NB4 (cell line): Measurements from ENCODE around the gene ADCYAP1R1.

Experiments
- POLR2A ChIP-seq: IDR thresholded peaks from 2 replicates; pipeline ENCODE4 v1.6.1; 2011; ENCODE audit warnings: mild to moderate bottlenecking; ENCODE audit not compliant: insufficient read length; ENCODE audit errors: extremely low read depth
- TF ChIP-seq, protein P1 (sequence below): IDR thresholded peaks from one replicate; pipeline ENCODE4 v1.5.1; 2012; ENCODE audit warnings: low read depth, low read length

DNA sequence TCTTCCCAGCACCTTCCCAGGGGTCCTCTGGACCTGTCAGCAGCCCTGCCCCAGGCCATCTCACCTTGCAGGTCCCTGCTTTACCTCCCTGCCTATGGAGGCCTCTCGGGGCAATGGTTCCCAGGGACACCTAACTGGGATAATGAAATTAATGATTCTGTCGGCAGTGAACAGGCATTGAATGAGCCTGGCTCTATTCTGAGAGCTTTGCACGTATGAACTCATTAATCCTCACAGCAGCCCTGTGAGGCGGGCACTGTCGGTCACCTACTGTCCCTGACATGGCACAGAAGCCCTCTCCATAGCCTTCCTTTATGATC lies 22.9 kb downstream of the ADCYAP1R1 start:
- TF ChIP-seq, protein P1, sequence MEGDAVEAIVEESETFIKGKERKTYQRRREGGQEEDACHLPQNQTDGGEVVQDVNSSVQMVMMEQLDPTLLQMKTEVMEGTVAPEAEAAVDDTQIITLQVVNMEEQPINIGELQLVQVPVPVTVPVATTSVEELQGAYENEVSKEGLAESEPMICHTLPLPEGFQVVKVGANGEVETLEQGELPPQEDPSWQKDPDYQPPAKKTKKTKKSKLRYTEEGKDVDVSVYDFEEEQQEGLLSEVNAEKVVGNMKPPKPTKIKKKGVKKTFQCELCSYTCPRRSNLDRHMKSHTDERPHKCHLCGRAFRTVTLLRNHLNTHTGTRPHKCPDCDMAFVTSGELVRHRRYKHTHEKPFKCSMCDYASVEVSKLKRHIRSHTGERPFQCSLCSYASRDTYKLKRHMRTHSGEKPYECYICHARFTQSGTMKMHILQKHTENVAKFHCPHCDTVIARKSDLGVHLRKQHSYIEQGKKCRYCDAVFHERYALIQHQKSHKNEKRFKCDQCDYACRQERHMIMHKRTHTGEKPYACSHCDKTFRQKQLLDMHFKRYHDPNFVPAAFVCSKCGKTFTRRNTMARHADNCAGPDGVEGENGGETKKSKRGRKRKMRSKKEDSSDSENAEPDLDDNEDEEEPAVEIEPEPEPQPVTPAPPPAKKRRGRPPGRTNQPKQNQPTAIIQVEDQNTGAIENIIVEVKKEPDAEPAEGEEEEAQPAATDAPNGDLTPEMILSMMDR = no peak
- TF ChIP-seq POLR2A = no peak
